WTC11 (cell line): ENCODE measurements around the gene STK24. TPM values are rescaled to one million over a fixed set of nuclear protein-coding genes. Genes with fewer than 3 reads are reported as not detected.

Experiments
- ATAC-seq: fragments of 200-7000 bp; cut with Tn5 transposase; 2 replicates; pipeline ENCODE4 v1.10.0; 2021; ENCODE audit warnings: mild to moderate bottlenecking, moderate library complexity
- CTCF ChIA-PET: fragments of 300-600 bp; sonication (Branson Sonifier 250); formaldehyde crosslinking; loops from one replicate; lab custom pipeline; 2021; ENCODE audit warnings: antibody characterized with exemption; lab: Charles Lee
- POLR2A ChIA-PET: fragments of 350-600 bp; sonication (Branson Sonifier 250); formaldehyde crosslinking; loops from one replicate; lab custom pipeline; 2021; ENCODE audit warnings: antibody characterized with exemption; lab: Charles Lee
- DNase-seq: peaks from one replicate; pipeline ENCODE4 v3.0.0; 2021; ENCODE audit warnings: low spot score
- H3K27ac Mint-ChIP-seq: 2 replicates; pipeline ENCODE4 v1.8.0; 2021; ENCODE audit warnings: mixed read lengths
- H3K27me3 Mint-ChIP-seq: 2 replicates; pipeline ENCODE4 v1.8.0; 2021; ENCODE audit warnings: low read depth, mild to moderate bottlenecking, moderate library complexity, mixed read lengths
- H3K36me3 Mint-ChIP-seq: 2 replicates; pipeline ENCODE4 v1.8.0; 2021; ENCODE audit warnings: mixed read lengths
- H3K4me1 Mint-ChIP-seq: 2 replicates; pipeline ENCODE4 v1.8.0; 2022; ENCODE audit warnings: mixed read lengths
- H3K4me3 Mint-ChIP-seq: 2 replicates; pipeline ENCODE4 v1.8.0; 2021; ENCODE audit warnings: mild to moderate bottlenecking, moderate library complexity, mixed read lengths
- H3K9me3 Mint-ChIP-seq: 2 replicates; pipeline ENCODE4 v1.8.0; 2021; ENCODE audit warnings: mixed read lengths
- ARID4B ChIP-seq: sonication (generic); formaldehyde crosslinking; IDR thresholded peaks from 2 replicates; pipeline ENCODE4 v1.8.0; 2023; ENCODE audit warnings: missing genetic modification reagents, mild to moderate bottlenecking, borderline replicate concordance
- CREM ChIP-seq: sonication (generic); formaldehyde crosslinking; IDR thresholded peaks from 2 replicates; pipeline ENCODE4 v1.8.1; 2022; ENCODE audit warnings: mild to moderate bottlenecking, missing genetic modification reagents, moderate library complexity
- E2F4 ChIP-seq: sonication (generic); formaldehyde crosslinking; IDR thresholded peaks from 2 replicates; pipeline ENCODE4 v1.8.1; 2022; ENCODE audit warnings: low read depth, mild to moderate bottlenecking, moderate library complexity, missing genetic modification reagents, borderline replicate concordance
- HMGXB4 ChIP-seq: sonication (generic); formaldehyde crosslinking; IDR thresholded peaks from 2 replicates; pipeline ENCODE4 v1.8.1; 2023; ENCODE audit warnings: mild to moderate bottlenecking, moderate library complexity, missing genetic modification reagents
- IRF1 ChIP-seq: sonication (generic); formaldehyde crosslinking; IDR thresholded peaks from 2 replicates; pipeline ENCODE4 v1.8.0; 2023; ENCODE audit warnings: missing genetic modification reagents
- MAX ChIP-seq: sonication (generic); formaldehyde crosslinking; IDR thresholded peaks from 2 replicates; pipeline ENCODE4 v1.8.0; 2022; ENCODE audit warnings: mild to moderate bottlenecking, missing genetic modification reagents
- MYBL2 ChIP-seq: sonication (generic); formaldehyde crosslinking; IDR thresholded peaks from 2 replicates; pipeline ENCODE4 v1.8.1; 2023; ENCODE audit warnings: mild to moderate bottlenecking, moderate library complexity, missing genetic modification reagents
- USF1 ChIP-seq: sonication (generic); formaldehyde crosslinking; IDR thresholded peaks from 2 replicates; pipeline ENCODE4 v1.8.0; 2022; ENCODE audit warnings: mild to moderate bottlenecking, missing genetic modification reagents
- ZNF396 ChIP-seq: fragments of 250-450 bp; sonication (Bioruptor Pico); IDR thresholded peaks from 2 replicates; pipeline ENCODE4 v1.8.0; 2021; ENCODE audit warnings: mild to moderate bottlenecking, moderate library complexity, borderline replicate concordance
- ZNF416 ChIP-seq: fragments of 250-450 bp; sonication (Bioruptor Pico); IDR thresholded peaks from 2 replicates; pipeline ENCODE4 v1.9.0; 2021; ENCODE audit warnings: mild to moderate bottlenecking, inconsistent platforms
- ZNF423 ChIP-seq: fragments of 250-450 bp; sonication (Bioruptor Pico); IDR thresholded peaks from 2 replicates; pipeline ENCODE4 v2.1.2; 2022; ENCODE audit warnings: mild to moderate bottlenecking, moderate library complexity
- ZNF671 ChIP-seq: fragments of 250-450 bp; sonication (Bioruptor Pico); IDR thresholded peaks from 2 replicates; pipeline ENCODE4 v1.8.0; 2021; ENCODE audit warnings: mild to moderate bottlenecking
- total RNA-seq: library from RNA; stranded (reverse); gene quantifications from 3 replicates; pipeline ENCODE4 v1.2.3, GENCODE V29; 2021

Gene STK24
- total RNA-seq, 1 experiment from 2014 or later = 138 TPM

GRCh38 chr13:98541191-98541590 lies 35.7 kb downstream of the STK24 start (continued):
- TF ChIP-seq ZNF396 (CRISPR knock-in tag) = no peak
- TF ChIP-seq ARID4B (CRISPR knock-in tag) = no peak

- TF ChIP-seq CREM (no peak), E2F4 (CRISPR knock-in tag) (no peak), ZNF416 (CRISPR knock-in tag) (no peak), ZNF423 (CRISPR knock-in tag) (no peak), IRF1 (CRISPR knock-in tag) (no peak), USF1 (CRISPR knock-in tag) (no peak), MAX (no peak)
- H3K27ac Mint-ChIP-seq = no peak overlapping the region; the same call in 1 of the 2 replicates
- no peaks in the 10 kb centered on the region for H3K9me3 Mint-ChIP-seq
- POLR2A ChIA-PET = interaction anchor here (1.0 kb wide), 1 partner anchor 32 kb away, joined by 6 read pairs; no protein-coding TSS in a partner anchor
- CTCF ChIA-PET = interaction anchor here (0.6 to 1.2 kb wide), 3 partner anchors 60 to 113 kb away, joined by 3 to 4 read pairs (median 3); no protein-coding TSS in a partner anchor
- no peak overlapping the region for H3K4me3 Mint-ChIP-seq
- no peaks in the 10 kb centered on the region for H3K27me3 Mint-ChIP-seq
- DNase-seq (no peak), ATAC-seq (no peak)
- peaks cover 83% of the 10 kb centered on the region for H3K4me1 Mint-ChIP-seq
- H3K36me3 Mint-ChIP-seq = no peaks in the 10 kb centered on the region
Observed at GRCh38 chr13:98540476-98540875, 36.4 kb downstream of the STK24 start.

- Mint-ChIP-seq H3K27me3 (no peaks in the 10 kb centered on the region), H3K9me3 (no peaks in the 10 kb centered on the region), H3K27ac (peak overlapping the region; percentile 67), H3K36me3 (no peaks in the 10 kb centered on the region)
- no peak for DNase-seq
- no peak for ATAC-seq
- CTCF ChIA-PET = interaction anchor here (1.2 kb wide), 1 partner anchor 114 kb away, joined by 3 read pairs; no protein-coding TSS in a partner anchor
- no peak for TF ChIP-seq MYBL2
- no peak for TF ChIP-seq ZNF671 (CRISPR knock-in tag)
- no peak for TF ChIP-seq HMGXB4 (CRISPR knock-in tag)
- TF ChIP-seq, all 79 proteins: peak for 0
- Mint-ChIP-seq H3K4me1 (peaks cover 83% of the 10 kb centered on the region), H3K4me3 (no peak overlapping the region)
- POLR2A ChIA-PET = no interaction called here
Observed at GRCh38 chr13:98539666-98540065, 37.2 kb downstream of the STK24 start.
